Fibroblast of villous mesenchyme (primary cell): ENCODE data around the gene LANCL1. TPM values are rescaled to one million over a fixed set of nuclear protein-coding genes. Genes with fewer than 3 reads are reported as not detected.
A peak's percentile ranks its signal among the peaks of the same experiment; 100 is the strongest.
"Not testable (repeated sequence)": the region's sequence is repeated elsewhere in the genome, so short reads cannot be mapped to it uniquely, and the experiment has no call there.

ENCODE experiments used
- DNase-seq: peaks from one replicate; pipeline ENCODE4 v3.0.0-alpha.2; 2010; ENCODE audit warnings: low read depth
- H3K4me3 ChIP-seq: 2 replicates; pipeline ENCODE4 v1.5.1; 2011; ENCODE audit warnings: low read depth, mild to moderate bottlenecking, low read length
- CTCF ChIP-seq: IDR thresholded peaks from 2 replicates; pipeline ENCODE4 v1.5.1; 2012; ENCODE audit warnings: low read depth, mild to moderate bottlenecking, low read length; ENCODE audit not compliant: insufficient read depth
- total RNA-seq: library from RNA; depleted of rRNA; stranded (reverse); fragments of >200 nt; gene quantifications from 2 replicates; pipeline ENCODE4 v1.2.3, GENCODE V29; 2012

Gene LANCL1
- total RNA-seq, 1 donor = 42.3 TPM

- TF ChIP-seq CTCF = no peak
- H3K4me3 ChIP-seq = no peak overlapping the region
- no peak for DNase-seq
These were observed 36.4 kb downstream of the LANCL1 start for GRCh38 chr2:210440206-210440605.

GRCh38 chr2:210435439-210435838 is 41.1 kb downstream of the LANCL1 start:
- no peak for DNase-seq
- no peak overlapping the region for H3K4me3 ChIP-seq
- no peak for TF ChIP-seq CTCF

- TF ChIP-seq CTCF = no peak
- DNase-seq = no peak
- no peak overlapping the region for H3K4me3 ChIP-seq
These were observed 43.9 kb downstream of the LANCL1 start for GRCh38 chr2:210432633-210433032.

GRCh38 chr2:210429403-210430137 is 47.0 kb downstream of the LANCL1 start:
- no peak for TF ChIP-seq CTCF
- H3K4me3 ChIP-seq = no peak overlapping the region
- no peak for DNase-seq

- TF ChIP-seq CTCF = no peak
- DNase-seq = peak; percentile 48
- no peak overlapping the region for H3K4me3 ChIP-seq
These were observed 48.0 kb downstream of the LANCL1 start for GRCh38 chr2:210428393-210429179.

- H3K4me3 ChIP-seq, DNase-seq: not testable (repeated sequence)
These were observed 49.2 kb downstream of the LANCL1 start for GRCh38 chr2:210427309-210427708.

- no peak for TF ChIP-seq CTCF
- no peak for DNase-seq
- H3K4me3 ChIP-seq = no peak overlapping the region
These were observed 54.2 kb downstream of the LANCL1 start for GRCh38 chr2:210422366-210422765.
